ENCODE results near the gene ANXA11.

Gene ANXA11

DNA sequence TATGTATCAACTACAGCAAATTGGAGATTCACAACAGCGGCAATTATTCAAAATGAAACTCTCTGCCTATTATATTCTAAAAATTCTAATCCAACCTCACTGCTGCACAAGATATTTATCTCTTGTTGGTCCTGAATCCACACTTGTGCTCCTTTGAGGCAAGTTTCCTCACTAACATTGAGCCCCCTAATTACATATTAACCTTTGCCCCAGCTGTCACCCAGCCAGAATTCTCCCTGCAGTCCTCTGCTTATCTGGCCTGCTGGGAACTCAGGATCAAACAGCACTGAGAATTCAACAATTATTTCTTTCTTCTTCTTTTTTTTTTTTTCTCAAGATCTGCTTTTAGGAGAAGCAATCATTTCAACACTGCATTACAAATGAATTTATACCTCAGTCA lies 94.4 kb downstream of the ANXA11 start:
- no peak for DNase-seq (ENCODE audit: low read depth)
- TF ChIP-seq MYC (IDR thresholded peaks at IDR 0.05; ENCODE audit: low read depth, low read length) (no peak), POLR2A (IDR thresholded peaks at IDR 0.05; ENCODE audit: extremely low read depth, insufficient read length) (no peak)
- TF ChIP-seq, protein P1, sequence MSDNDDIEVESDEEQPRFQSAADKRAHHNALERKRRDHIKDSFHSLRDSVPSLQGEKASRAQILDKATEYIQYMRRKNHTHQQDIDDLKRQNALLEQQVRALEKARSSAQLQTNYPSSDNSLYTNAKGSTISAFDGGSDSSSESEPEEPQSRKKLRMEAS (IDR thresholded peaks at IDR 0.05; ENCODE audit: low read depth, low read length) = no peak
- TF ChIP-seq, protein P2, sequence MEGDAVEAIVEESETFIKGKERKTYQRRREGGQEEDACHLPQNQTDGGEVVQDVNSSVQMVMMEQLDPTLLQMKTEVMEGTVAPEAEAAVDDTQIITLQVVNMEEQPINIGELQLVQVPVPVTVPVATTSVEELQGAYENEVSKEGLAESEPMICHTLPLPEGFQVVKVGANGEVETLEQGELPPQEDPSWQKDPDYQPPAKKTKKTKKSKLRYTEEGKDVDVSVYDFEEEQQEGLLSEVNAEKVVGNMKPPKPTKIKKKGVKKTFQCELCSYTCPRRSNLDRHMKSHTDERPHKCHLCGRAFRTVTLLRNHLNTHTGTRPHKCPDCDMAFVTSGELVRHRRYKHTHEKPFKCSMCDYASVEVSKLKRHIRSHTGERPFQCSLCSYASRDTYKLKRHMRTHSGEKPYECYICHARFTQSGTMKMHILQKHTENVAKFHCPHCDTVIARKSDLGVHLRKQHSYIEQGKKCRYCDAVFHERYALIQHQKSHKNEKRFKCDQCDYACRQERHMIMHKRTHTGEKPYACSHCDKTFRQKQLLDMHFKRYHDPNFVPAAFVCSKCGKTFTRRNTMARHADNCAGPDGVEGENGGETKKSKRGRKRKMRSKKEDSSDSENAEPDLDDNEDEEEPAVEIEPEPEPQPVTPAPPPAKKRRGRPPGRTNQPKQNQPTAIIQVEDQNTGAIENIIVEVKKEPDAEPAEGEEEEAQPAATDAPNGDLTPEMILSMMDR (IDR thresholded peaks at IDR 0.05; ENCODE audit: low read depth, low read length) = no peak
- no peak overlapping the region for H3K4me3 ChIP-seq (ENCODE audit: low read depth, low read length)

DNA sequence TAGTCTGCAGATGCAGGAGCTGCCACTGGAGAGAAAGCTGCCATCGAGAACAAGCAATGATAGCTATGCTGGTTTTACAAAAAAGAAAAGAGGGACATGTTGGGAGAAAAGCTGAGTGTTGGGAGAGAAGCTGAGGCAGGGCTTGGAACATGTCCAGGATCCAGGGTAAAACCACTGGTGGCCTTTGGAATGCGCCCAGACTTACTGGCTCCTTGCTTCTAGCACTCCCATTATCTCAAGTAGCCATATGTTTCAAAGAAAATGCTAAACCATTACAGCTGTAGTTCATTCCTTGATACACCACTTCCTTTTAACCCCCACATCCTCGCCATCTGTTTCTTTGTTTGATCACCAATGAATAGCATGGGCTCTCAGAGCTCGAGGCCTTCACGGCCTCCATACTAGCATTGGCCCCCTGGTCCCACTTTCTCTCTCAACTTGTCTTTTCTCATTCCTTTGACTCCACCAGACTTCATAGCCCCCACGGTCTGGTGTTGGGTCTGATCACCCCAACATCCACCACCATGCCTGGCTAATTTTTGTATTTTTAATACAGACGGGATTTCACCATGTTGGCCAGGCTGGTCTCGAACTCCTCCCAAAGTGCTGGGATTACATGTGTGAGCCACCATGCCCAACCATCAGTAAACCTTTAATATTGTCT lies 96.6 kb downstream of the ANXA11 start:
- no peak for DNase-seq (ENCODE audit: low read depth)
- TF ChIP-seq MYC (IDR thresholded peaks at IDR 0.05; ENCODE audit: low read depth, low read length) = no peak
- TF ChIP-seq, protein P2 (IDR thresholded peaks at IDR 0.05; ENCODE audit: low read depth, low read length) = no peak
- TF ChIP-seq POLR2A (IDR thresholded peaks at IDR 0.05; ENCODE audit: extremely low read depth, insufficient read length) = no peak
- TF ChIP-seq, protein P1 (IDR thresholded peaks at IDR 0.05; ENCODE audit: low read depth, low read length) = no peak
- no peak overlapping the region for H3K4me3 ChIP-seq (ENCODE audit: low read depth, low read length)

DNA sequence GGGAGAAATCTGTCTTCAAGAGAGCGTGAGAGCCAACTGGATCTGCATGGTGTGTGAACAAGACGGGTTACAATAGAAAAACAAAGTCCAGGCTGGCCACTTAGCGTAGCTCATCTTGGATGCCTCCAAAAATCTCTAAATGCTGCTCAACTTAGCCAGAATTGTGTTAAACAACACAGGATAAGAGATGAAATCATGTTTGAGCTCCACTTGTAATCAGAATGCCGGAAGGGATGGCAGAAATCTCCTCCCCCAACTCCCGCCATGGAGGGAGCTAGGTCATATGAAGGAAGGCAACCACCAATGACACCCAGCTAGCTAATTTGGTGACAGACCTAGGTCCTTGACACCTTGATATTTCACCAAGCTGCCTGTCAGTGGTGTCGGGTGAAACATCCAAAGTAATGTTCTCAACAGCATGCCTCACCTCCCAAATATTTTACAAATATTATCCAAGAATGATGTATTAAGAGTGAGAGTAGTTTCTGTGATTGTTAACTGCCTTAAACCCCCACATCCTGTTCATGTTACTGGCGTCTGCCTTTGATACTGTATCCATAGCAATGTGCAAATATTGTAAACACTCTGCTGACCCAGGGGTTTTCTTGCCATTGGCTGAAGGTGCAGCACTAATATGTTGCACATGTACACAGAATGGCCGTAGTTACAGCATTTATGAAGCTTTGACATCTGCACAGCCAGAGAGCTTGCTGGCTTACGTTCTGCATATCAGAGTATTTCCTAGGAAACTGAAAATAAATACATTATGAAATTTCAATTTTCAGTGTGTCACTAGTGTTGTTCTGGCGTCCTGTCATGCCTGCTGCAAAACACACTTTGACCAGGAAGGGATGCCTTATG lies 101.0 kb downstream of the ANXA11 start:
- no peak overlapping the region for H3K4me3 ChIP-seq (ENCODE audit: low read depth, low read length)
- no peak for DNase-seq (ENCODE audit: low read depth)
- TF ChIP-seq POLR2A (IDR thresholded peaks at IDR 0.05; ENCODE audit: extremely low read depth, insufficient read length) (no peak), MYC (IDR thresholded peaks at IDR 0.05; ENCODE audit: low read depth, low read length) (no peak)
- TF ChIP-seq, protein P2 (IDR thresholded peaks at IDR 0.05; ENCODE audit: low read depth, low read length) = no peak
- TF ChIP-seq, protein P1 (IDR thresholded peaks at IDR 0.05; ENCODE audit: low read depth, low read length) = no peak
